PFSK-1 (cell line): ENCODE measurements around the gene PPP2CA. TPM values are rescaled to one million over a fixed set of nuclear protein-coding genes. Genes with fewer than 3 reads are reported as not detected.

ENCODE experiments used
- FOXP2 ChIP-seq: optimal IDR thresholded peaks from 2 replicates; pipeline ENCODE3; 2011; ENCODE audit warnings: borderline replicate concordance, control low read depth, inconsistent platforms; ENCODE audit not compliant: insufficient read depth; ENCODE audit errors: extremely low read length, extremely low read depth
- POLR2AphosphoS5 ChIP-seq: IDR thresholded peaks from 2 replicates; pipeline ENCODE4 v1.6.1; 2012; ENCODE audit warnings: low read depth, mild to moderate bottlenecking, control low read depth, low read length, moderate library complexity
- SIN3A ChIP-seq: IDR thresholded peaks from 2 replicates; pipeline ENCODE4 v1.6.1; 2012; ENCODE audit warnings: mild to moderate bottlenecking, low read length, moderate library complexity, borderline replicate concordance; ENCODE audit not compliant: insufficient read depth
- TAF1 ChIP-seq: IDR thresholded peaks from 2 replicates; pipeline ENCODE4 v1.6.1; 2012; ENCODE audit warnings: low read length, control low read depth, borderline replicate concordance; ENCODE audit not compliant: insufficient read depth
- polyA plus RNA-seq: library from polyadenylated mRNA; unstranded; fragments of >200 nt; gene quantifications from one replicate; pipeline ENCODE4 v1.2.1, GENCODE V29; 2012; ENCODE audit warnings: low read depth, missing spikeins; ENCODE audit not compliant: insufficient read length
- TF ChIP-seq, protein P1 (sequence below), 2 experiments: IDR thresholded peaks; 2 replicates each; pipeline versions ENCODE4 v1.6.1 to v1.8.0; 2011 to 2012; ENCODE audit warnings: low read depth in 2 of 2, low read length in 2 of 2, control low read depth in 1 of 2, inconsistent platforms in 1 of 2, mild to moderate bottlenecking in 1 of 2, moderate library complexity in 1 of 2; ENCODE audit not compliant: insufficient read depth in 1 of 2

PPP2CA gene
- 177 TPM for polyA plus RNA-seq

GRCh38 chr5:134225780-134226440, at the start of gene PPP2CA:
Gene PPP2CA, minus strand, starts transcription at chr5:134226073. Its CDS starts 212 bp downstream, at chr5:134225861.
- TF ChIP-seq SIN3A (no peak), FOXP2 (peak; percentile 34), POLR2AphosphoS5 (peak; percentile 85), TAF1 (peak; percentile 52)
- TF ChIP-seq, protein P1, sequence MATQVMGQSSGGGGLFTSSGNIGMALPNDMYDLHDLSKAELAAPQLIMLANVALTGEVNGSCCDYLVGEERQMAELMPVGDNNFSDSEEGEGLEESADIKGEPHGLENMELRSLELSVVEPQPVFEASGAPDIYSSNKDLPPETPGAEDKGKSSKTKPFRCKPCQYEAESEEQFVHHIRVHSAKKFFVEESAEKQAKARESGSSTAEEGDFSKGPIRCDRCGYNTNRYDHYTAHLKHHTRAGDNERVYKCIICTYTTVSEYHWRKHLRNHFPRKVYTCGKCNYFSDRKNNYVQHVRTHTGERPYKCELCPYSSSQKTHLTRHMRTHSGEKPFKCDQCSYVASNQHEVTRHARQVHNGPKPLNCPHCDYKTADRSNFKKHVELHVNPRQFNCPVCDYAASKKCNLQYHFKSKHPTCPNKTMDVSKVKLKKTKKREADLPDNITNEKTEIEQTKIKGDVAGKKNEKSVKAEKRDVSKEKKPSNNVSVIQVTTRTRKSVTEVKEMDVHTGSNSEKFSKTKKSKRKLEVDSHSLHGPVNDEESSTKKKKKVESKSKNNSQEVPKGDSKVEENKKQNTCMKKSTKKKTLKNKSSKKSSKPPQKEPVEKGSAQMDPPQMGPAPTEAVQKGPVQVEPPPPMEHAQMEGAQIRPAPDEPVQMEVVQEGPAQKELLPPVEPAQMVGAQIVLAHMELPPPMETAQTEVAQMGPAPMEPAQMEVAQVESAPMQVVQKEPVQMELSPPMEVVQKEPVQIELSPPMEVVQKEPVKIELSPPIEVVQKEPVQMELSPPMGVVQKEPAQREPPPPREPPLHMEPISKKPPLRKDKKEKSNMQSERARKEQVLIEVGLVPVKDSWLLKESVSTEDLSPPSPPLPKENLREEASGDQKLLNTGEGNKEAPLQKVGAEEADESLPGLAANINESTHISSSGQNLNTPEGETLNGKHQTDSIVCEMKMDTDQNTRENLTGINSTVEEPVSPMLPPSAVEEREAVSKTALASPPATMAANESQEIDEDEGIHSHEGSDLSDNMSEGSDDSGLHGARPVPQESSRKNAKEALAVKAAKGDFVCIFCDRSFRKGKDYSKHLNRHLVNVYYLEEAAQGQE (IDR thresholded peaks at IDR 0.05; ENCODE audit: insufficient read depth in 1 of 2, low read depth in 2 of 2, low read length in 2 of 2), result no peak; a peak in 1 of 4 replicates

- TF ChIP-seq TAF1 (no peak), FOXP2 (no peak), POLR2AphosphoS5 (no peak), SIN3A (no peak)
- TF ChIP-seq, protein P1 (IDR thresholded peaks at IDR 0.05; ENCODE audit: insufficient read depth in 1 of 2, low read depth in 2 of 2, low read length in 2 of 2), result no peak
Observed at GRCh38 chr5:134273642-134274395, 47.9 kb upstream of the PPP2CA start.

- TF ChIP-seq FOXP2 (no peak), POLR2AphosphoS5 (no peak), SIN3A (no peak)
- TF ChIP-seq, protein P1 (IDR thresholded peaks at IDR 0.05; ENCODE audit: insufficient read depth in 1 of 2, low read depth in 2 of 2, low read length in 2 of 2), result no peak
Observed at GRCh38 chr5:134271059-134271458, 45.2 kb upstream of the PPP2CA start.

DNA sequence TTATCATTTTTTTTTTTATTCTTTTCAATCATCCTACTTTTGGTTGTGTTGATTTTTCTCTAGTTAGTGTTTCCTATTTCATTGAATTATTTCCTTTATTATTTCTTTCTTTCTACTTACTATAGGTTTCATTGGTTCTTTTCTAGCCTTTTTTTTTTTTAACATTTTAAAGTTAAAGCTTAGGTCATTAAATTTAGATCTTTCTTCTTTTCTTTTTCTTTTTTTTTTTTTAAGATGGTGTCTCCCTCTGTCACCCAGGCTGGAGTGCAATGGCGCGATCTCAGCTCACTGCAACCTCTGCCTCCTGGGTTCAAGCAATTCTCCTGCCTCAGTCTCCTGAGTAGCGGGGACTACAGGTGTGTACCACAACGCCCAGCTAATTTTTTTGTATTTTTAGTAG, 43.0 kb upstream of the PPP2CA start:
- TF ChIP-seq, protein P1 (IDR thresholded peaks at IDR 0.05; ENCODE audit: insufficient read depth in 1 of 2, low read depth in 2 of 2, low read length in 2 of 2), result no peak
- no peak for TF ChIP-seq FOXP2
- no peak for TF ChIP-seq TAF1
- no peak for TF ChIP-seq SIN3A
- TF ChIP-seq POLR2AphosphoS5, result no peak
